ENCODE results near the gene GRAMD1A. TPM values are rescaled to one million over a fixed set of nuclear protein-coding genes. Genes with fewer than 3 reads are reported as not detected.

Gene GRAMD1A
- total and polyA plus RNA-seq, 9 of the 15 experiments (the other 6 are each of a cell fraction or from before 2014, with no cell fraction given), result 1.4 to 63.8 (median 38.5) TPM

- TF ChIP-seq SFPQ (IDR thresholded peaks at IDR 0.05; ENCODE audit: low read depth, low read length), result no peak
- no peak for TF ChIP-seq MYBL2 (IDR thresholded peaks at IDR 0.05; ENCODE audit: low read depth)
- TF ChIP-seq MYBL2 (CRISPR knock-in tag; IDR thresholded peaks at IDR 0.05; ENCODE audit: borderline replicate concordance), result no peak
- no peak for TF ChIP-seq ZNF436 (CRISPR knock-in tag; IDR thresholded peaks at IDR 0.05)
- TF ChIP-seq MCM3 (IDR thresholded peaks at IDR 0.05), result no peak
- no peak for TF ChIP-seq RUNX1 (IDR thresholded peaks at IDR 0.05; ENCODE audit: low read depth)
- TF ChIP-seq MAFF (IDR thresholded peaks at IDR 0.05; ENCODE audit: low read length), result 0 out of 2 replicates have a peak, but pooled peaks have one; percentile 9
- TF ChIP-seq YY1 (IDR thresholded peaks at IDR 0.05; ENCODE audit: borderline replicate concordance in 1 of 3, control insufficient read depth in 1 of 3, extremely low read depth in 1 of 3, insufficient read depth in 3 of 3, insufficient read length in 1 of 3, insufficient replicate concordance in 2 of 3, low read depth in 1 of 3, low read length in 2 of 3), result no peak
- peak; percentile 66 for TF ChIP-seq C11orf30 (IDR thresholded peaks at IDR 0.05; ENCODE audit: low read depth)
- TF ChIP-seq CREB1 (IDR thresholded peaks at IDR 0.05), result no peak
- no peak for TF ChIP-seq CREB1 (CRISPR knock-in tag; IDR thresholded peaks at IDR 0.05)
- peak; percentile 85 for TF ChIP-seq ZNF316 (IDR thresholded peaks at IDR 0.05)
- TF ChIP-seq ARHGAP35 (IDR thresholded peaks at IDR 0.05; ENCODE audit: partially characterized antibody), result no peak
- TF ChIP-seq, protein P1, sequence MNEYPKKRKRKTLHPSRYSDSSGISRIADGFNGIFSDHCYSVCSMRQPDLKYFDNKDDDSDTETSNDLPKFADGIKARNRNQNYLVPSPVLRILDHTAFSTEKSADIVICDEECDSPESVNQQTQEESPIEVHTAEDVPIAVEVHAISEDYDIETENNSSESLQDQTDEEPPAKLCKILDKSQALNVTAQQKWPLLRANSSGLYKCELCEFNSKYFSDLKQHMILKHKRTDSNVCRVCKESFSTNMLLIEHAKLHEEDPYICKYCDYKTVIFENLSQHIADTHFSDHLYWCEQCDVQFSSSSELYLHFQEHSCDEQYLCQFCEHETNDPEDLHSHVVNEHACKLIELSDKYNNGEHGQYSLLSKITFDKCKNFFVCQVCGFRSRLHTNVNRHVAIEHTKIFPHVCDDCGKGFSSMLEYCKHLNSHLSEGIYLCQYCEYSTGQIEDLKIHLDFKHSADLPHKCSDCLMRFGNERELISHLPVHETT (CRISPR knock-in tag; conservative IDR thresholded peaks at IDR 0.05 in 1 of 2, IDR thresholded peaks at IDR 0.05 in 1 of 2), result no peak
- TF ChIP-seq POLR3A (IDR thresholded peaks at IDR 0.05; ENCODE audit: borderline replicate concordance, extremely low read depth, insufficient read depth, insufficient read length), result no peak
- TF ChIP-seq RBM25 (IDR thresholded peaks at IDR 0.05; ENCODE audit: low read depth, low read length, severe bottlenecking), result no peak
- no peak for TF ChIP-seq ZNF740 (CRISPR knock-in tag; IDR thresholded peaks at IDR 0.05)
- no peak for TF ChIP-seq ZNF740 (tag; IDR thresholded peaks at IDR 0.05)
- TF ChIP-seq ELK3 (CRISPR knock-in tag; IDR thresholded peaks at IDR 0.05), result no peak
- no peak for TF ChIP-seq ZNF431 (CRISPR knock-in tag; IDR thresholded peaks at IDR 0.05)
- TF ChIP-seq STAT5A (IDR thresholded peaks at IDR 0.05; ENCODE audit: borderline replicate concordance, low read length), result no peak
- TF ChIP-seq MTA2 (IDR thresholded peaks at IDR 0.05; ENCODE audit: low read depth), result no peak
- no peak for TF ChIP-seq ARNT (IDR thresholded peaks at IDR 0.05)
- no peak for TF ChIP-seq HDAC8 (tag; IDR thresholded peaks at IDR 0.05)
- TF ChIP-seq ZNF507 (tag; conservative IDR thresholded peaks at IDR 0.05), result no peak
These were observed 17.8 kb upstream of the GRAMD1A start (continued) for GRCh38 chr19:34982275-34982674.
